Subcutaneous adipose tissue (tissue), 4 donors: Measurements from ENCODE around the gene RCAN1. TPM values are rescaled to one million over a fixed set of nuclear protein-coding genes. Genes with fewer than 3 reads are reported as not detected.

ENCODE experiments used
- total RNA-seq, 4 donors: library from RNA; depleted of rRNA; stranded (reverse); fragments of >200 nt; gene quantifications; one replicate each; pipeline ENCODE4 v1.1.0, GENCODE V29; 2016
- TF ChIP-seq, protein P1 (sequence below): fragments of 450-650 bp; IDR thresholded peaks from one replicate; pipeline ENCODE4 v1.5.1; 2016; ENCODE audit warnings: low read depth, mild to moderate bottlenecking, control low read depth, antibody characterized with exemption, moderate library complexity

Gene RCAN1
- total RNA-seq, 4 donors from 2014 or later: 28.8 to 68.3 (median 47.0) TPM

DNA sequence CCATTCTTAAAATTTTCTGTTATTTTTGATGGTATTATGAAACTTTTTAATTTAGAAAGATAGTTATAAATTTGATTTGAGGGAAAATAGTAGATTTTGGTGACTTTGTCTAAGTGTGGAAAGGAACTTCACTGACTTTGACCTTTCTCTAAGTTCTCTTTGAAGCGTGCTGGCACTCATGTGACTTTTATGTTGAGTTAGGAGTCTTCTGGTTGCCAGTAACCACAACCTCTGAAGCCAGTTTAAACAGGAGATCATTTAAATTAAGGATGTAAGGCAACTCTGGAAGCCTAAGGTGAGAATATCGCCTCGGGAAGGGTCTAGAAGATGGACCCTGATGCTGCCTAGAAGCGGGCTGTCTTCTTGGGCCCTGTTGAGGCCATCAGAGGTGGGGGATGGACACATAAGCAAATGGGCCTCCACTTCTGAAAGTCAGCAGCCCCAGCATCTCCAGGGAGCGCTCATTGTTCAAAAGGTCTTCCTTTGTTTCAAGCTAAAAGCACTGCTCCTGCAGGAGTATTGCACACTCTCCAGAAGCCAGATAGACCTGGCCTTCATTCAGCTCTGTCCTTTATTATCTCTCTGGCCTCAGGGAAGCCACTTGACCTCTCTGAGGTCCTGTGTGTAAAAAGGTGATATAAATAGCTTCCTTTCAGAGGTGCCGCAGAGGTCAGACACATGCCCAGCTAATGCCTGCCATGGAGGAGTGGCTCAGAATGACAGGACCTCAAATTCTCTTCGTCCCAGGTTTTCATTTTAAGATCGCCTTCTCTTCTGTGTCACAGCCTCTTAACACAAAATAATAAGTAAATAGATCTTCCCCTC, 5.1 kb upstream of the RCAN1 start:
- TF ChIP-seq, protein P1, sequence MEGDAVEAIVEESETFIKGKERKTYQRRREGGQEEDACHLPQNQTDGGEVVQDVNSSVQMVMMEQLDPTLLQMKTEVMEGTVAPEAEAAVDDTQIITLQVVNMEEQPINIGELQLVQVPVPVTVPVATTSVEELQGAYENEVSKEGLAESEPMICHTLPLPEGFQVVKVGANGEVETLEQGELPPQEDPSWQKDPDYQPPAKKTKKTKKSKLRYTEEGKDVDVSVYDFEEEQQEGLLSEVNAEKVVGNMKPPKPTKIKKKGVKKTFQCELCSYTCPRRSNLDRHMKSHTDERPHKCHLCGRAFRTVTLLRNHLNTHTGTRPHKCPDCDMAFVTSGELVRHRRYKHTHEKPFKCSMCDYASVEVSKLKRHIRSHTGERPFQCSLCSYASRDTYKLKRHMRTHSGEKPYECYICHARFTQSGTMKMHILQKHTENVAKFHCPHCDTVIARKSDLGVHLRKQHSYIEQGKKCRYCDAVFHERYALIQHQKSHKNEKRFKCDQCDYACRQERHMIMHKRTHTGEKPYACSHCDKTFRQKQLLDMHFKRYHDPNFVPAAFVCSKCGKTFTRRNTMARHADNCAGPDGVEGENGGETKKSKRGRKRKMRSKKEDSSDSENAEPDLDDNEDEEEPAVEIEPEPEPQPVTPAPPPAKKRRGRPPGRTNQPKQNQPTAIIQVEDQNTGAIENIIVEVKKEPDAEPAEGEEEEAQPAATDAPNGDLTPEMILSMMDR: no peak

DNA sequence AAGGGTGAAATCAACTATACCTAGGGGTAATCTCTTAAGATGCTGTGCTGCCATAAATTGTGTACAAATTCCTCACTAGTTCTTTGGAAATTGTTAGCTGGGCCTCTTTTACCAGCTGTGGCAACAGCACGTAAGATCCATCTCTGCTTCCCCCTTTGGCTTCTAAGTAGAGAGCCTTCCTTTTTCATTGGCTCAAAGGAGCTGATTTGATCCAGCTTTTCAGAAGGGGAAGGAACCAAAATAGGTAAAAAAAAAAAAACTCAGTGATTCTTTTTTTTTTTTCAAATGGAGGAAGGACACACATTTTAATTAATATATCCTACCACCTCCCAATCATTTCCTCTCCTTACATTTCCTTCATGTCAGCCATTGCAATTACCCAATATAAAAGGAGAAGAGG, 4.0 kb upstream of the RCAN1 start:
- TF ChIP-seq, protein P1: no peak

DNA sequence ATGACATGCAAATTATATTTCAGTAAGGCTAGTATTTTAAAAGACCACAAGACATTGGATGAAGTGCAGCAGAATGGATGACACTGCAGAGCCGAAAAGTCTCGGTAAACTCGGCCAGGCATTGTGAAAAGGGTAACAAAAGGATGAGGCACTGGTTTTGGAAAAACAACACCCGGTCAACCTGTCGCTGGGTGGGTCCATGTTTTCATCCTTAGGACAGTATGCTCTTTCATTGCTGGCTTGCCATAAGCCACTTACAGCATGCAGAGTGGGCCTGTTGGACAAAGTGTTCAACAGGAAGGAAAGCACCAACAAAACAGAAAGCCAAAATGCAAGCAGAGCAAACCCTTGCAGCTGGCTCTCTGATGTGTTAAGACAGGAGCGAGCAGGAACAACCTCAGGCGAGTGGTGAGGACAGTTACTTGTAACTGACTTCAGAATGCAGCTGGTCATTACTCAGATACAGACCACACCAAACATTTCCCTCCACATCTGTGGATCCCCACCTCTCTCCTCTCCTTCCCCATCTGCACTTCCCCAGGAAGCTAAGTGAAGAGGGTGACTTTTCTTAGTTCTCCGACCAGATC, 2.9 kb upstream of the RCAN1 start:
- TF ChIP-seq, protein P1: no peak

DNA sequence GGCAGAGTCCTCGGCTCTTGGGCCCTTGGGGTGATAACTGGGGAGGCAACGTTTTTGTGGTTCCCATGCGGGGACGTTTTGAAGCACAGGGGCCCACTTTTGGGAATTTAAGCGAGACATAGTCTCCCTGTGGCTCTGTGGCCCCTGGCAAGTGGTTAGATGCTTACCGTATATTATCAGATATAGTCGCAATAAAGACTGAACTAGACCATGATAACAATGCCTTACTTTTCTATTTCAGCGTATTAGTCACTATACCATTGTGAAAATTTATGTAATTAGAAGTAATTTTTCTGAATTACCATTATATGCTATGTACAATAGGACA, 538 bp upstream of the RCAN1 start:
- TF ChIP-seq, protein P1: no peak

DNA sequence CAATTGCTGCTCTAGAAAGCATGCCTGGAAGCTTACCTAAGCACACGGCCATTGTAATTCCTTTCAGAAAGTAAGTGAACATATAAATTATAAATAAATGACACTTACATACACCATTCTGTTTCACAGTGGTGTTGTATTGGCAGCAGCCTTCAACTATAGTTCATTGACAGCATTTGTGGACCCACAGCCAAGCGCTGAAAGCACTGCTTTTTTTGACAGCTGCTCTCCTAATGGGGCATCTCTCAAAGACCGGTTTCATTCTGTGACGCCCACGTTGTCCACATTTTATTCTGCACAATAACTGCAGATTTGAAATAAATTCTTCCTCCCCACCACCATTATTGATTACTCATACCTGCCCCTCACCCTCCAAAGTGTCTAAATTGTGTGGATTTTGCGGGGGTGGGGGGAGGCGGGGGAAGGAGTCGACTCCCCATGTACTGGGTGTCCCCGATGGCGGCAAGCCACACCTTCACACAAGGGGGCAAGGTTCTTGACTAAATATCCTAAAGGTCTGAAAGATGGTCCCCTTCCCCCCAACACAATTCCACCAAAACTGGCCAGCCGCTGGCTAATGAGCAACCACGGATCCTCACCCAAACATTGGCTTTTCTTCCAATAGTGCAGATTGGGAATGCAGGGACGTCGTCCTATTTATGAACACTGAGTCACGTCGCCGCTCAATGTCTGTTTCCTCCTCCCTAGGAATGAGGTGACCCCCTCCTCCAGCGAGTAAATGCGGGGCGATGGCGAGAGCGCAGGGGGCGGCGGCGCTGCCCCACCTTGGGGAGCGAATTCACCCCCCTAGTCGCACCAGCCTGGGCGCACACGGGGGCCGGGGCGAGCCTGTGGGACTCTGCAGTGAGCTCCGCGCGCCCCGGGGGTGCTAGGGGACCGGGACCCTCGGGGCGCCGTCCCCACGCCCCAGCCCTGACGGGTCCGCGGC, 960 bp downstream of the RCAN1 start:
- TF ChIP-seq, protein P1: no peak

DNA sequence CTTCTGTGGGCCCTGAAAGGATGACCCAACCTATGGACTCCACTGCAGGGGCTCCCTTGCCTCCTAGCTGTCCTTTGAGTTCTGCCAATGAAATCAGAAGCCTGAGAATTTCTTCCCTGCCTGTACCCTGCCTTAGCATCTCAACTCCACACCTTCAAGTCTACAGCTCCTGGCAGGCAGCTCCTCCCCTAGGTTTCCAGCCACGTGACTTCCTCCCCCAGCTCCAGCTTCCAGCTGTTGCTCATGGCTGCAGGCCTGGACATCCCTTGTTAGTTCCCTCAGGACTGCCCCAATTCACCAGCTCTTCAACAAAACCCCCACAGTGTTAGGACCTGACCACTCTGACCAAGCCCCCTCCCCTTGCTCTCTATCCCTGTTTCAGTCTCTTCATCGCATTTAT, 2.4 kb downstream of the RCAN1 start:
- TF ChIP-seq, protein P1: no peak

DNA sequence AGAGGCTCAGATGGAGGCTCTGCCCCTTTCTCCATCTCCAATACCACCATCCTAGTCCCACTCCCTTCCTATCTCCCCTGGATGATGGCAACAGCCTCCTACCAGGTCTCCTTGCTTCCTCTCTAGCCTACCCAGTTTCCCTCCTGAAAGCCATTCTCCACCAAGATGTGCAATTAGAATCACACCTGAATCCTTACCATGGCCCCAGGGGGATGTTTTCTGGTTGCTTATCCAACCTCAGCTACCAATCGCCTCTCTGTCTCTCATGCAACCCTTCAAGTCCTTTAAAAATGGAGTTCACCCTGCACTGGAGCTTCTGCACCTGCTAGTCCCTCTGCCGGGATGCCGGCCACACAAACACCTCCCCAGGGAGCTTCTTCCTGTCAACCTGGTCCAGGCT, 2.9 kb downstream of the RCAN1 start:
- TF ChIP-seq, protein P1: no peak
